ENCODE measurements around the gene PTPRU.

The PTPRU gene

DNA sequence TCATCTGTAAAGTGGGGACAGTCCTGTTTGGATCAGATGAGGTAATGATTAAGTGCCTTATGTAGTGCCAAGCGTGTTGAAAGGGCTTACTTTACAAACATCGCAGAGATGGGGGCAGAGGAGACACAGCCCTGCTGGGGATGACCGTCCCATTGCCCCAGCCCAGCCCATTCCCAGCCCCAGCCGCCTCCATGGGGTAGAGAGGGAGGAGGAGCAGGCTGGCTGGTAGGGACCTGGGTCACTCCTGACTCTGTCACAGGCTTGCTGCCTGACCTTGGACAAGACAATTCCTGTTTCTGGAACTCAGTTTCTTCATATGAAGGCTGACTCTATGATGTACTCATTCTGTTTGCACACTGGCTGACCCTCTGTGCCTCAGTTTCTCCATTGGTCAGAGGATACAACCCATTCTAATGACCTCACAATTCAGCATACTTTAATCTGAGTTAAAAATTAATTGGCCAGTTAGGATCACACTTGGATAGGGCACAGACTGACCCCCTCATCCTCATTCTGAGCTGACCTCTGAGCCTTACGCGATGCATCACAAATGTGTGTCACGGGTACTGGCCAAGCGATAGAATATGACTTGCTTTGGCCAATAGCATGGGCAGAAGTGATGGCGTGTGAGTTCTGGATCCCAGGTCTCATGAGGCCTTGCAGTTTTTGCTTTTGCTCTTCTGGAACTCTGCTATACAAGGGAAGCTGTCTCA is 91.1 kb downstream of the PTPRU start:
- no peak for TF ChIP-seq ZNF70 (CRISPR knock-in tag; IDR thresholded peaks at IDR 0.05)
- no peak for TF ChIP-seq ISL1 (CRISPR knock-in tag; IDR thresholded peaks at IDR 0.05)
- TF ChIP-seq, protein P1, sequence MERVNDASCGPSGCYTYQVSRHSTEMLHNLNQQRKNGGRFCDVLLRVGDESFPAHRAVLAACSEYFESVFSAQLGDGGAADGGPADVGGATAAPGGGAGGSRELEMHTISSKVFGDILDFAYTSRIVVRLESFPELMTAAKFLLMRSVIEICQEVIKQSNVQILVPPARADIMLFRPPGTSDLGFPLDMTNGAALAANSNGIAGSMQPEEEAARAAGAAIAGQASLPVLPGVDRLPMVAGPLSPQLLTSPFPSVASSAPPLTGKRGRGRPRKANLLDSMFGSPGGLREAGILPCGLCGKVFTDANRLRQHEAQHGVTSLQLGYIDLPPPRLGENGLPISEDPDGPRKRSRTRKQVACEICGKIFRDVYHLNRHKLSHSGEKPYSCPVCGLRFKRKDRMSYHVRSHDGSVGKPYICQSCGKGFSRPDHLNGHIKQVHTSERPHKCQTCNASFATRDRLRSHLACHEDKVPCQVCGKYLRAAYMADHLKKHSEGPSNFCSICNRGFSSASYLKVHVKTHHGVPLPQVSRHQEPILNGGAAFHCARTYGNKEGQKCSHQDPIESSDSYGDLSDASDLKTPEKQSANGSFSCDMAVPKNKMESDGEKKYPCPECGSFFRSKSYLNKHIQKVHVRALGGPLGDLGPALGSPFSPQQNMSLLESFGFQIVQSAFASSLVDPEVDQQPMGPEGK (CRISPR knock-in tag; IDR thresholded peaks at IDR 0.05; ENCODE audit: borderline replicate concordance): no peak
- TF ChIP-seq SNAI2 (CRISPR knock-in tag; IDR thresholded peaks at IDR 0.05): no peak
- no peak for TF ChIP-seq CSDC2 (CRISPR knock-in tag; IDR thresholded peaks at IDR 0.05)
- no peak for TF ChIP-seq OSR1 (CRISPR knock-in tag; IDR thresholded peaks at IDR 0.05)
- TF ChIP-seq, protein P2, sequence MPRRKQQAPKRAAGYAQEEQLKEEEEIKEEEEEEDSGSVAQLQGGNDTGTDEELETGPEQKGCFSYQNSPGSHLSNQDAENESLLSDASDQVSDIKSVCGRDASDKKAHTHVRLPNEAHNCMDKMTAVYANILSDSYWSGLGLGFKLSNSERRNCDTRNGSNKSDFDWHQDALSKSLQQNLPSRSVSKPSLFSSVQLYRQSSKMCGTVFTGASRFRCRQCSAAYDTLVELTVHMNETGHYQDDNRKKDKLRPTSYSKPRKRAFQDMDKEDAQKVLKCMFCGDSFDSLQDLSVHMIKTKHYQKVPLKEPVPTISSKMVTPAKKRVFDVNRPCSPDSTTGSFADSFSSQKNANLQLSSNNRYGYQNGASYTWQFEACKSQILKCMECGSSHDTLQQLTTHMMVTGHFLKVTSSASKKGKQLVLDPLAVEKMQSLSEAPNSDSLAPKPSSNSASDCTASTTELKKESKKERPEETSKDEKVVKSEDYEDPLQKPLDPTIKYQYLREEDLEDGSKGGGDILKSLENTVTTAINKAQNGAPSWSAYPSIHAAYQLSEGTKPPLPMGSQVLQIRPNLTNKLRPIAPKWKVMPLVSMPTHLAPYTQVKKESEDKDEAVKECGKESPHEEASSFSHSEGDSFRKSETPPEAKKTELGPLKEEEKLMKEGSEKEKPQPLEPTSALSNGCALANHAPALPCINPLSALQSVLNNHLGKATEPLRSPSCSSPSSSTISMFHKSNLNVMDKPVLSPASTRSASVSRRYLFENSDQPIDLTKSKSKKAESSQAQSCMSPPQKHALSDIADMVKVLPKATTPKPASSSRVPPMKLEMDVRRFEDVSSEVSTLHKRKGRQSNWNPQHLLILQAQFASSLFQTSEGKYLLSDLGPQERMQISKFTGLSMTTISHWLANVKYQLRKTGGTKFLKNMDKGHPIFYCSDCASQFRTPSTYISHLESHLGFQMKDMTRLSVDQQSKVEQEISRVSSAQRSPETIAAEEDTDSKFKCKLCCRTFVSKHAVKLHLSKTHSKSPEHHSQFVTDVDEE (CRISPR knock-in tag; IDR thresholded peaks at IDR 0.05): no peak
- no peak for TF ChIP-seq TOX (CRISPR knock-in tag; IDR thresholded peaks at IDR 0.05; ENCODE audit: borderline replicate concordance)
- TF ChIP-seq ZNF565 (CRISPR knock-in tag; conservative IDR thresholded peaks at IDR 0.05; ENCODE audit: low read depth): no peak
- TF ChIP-seq PPARA (CRISPR knock-in tag; IDR thresholded peaks at IDR 0.05; ENCODE audit: borderline replicate concordance): no peak
- TF ChIP-seq ZNF8 (CRISPR knock-in tag; IDR thresholded peaks at IDR 0.05): no peak
- TF ChIP-seq GLIS3 (CRISPR knock-in tag; IDR thresholded peaks at IDR 0.05): no peak
- TF ChIP-seq, protein P3, sequence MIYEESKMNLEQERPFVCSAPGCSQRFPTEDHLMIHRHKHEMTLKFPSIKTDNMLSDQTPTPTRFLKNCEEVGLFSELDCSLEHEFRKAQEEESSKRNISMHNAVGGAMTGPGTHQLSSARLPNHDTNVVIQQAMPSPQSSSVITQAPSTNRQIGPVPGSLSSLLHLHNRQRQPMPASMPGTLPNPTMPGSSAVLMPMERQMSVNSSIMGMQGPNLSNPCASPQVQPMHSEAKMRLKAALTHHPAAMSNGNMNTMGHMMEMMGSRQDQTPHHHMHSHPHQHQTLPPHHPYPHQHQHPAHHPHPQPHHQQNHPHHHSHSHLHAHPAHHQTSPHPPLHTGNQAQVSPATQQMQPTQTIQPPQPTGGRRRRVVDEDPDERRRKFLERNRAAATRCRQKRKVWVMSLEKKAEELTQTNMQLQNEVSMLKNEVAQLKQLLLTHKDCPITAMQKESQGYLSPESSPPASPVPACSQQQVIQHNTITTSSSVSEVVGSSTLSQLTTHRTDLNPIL (CRISPR knock-in tag; IDR thresholded peaks at IDR 0.05; ENCODE audit: low read depth): no peak
- no peak for TF ChIP-seq CSRNP3 (CRISPR knock-in tag; IDR thresholded peaks at IDR 0.05)
- TF ChIP-seq RARB (CRISPR knock-in tag; IDR thresholded peaks at IDR 0.05): no peak
- no peak for TF ChIP-seq ZFP30 (CRISPR knock-in tag; IDR thresholded peaks at IDR 0.05)
- TF ChIP-seq TCF4 (CRISPR knock-in tag; IDR thresholded peaks at IDR 0.05; ENCODE audit: borderline replicate concordance): no peak
- TF ChIP-seq, protein P4, sequence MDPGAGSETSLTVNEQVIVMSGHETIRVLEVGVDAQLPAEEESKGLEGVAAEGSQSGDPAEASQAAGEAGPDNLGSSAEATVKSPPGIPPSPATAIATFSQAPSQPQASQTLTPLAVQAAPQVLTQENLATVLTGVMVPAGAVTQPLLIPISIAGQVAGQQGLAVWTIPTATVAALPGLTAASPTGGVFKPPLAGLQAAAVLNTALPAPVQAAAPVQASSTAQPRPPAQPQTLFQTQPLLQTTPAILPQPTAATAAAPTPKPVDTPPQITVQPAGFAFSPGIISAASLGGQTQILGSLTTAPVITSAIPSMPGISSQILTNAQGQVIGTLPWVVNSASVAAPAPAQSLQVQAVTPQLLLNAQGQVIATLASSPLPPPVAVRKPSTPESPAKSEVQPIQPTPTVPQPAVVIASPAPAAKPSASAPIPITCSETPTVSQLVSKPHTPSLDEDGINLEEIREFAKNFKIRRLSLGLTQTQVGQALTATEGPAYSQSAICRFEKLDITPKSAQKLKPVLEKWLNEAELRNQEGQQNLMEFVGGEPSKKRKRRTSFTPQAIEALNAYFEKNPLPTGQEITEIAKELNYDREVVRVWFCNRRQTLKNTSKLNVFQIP (CRISPR knock-in tag; IDR thresholded peaks at IDR 0.05; ENCODE audit: borderline replicate concordance, low read depth): no peak
- no peak for ATAC-seq

DNA sequence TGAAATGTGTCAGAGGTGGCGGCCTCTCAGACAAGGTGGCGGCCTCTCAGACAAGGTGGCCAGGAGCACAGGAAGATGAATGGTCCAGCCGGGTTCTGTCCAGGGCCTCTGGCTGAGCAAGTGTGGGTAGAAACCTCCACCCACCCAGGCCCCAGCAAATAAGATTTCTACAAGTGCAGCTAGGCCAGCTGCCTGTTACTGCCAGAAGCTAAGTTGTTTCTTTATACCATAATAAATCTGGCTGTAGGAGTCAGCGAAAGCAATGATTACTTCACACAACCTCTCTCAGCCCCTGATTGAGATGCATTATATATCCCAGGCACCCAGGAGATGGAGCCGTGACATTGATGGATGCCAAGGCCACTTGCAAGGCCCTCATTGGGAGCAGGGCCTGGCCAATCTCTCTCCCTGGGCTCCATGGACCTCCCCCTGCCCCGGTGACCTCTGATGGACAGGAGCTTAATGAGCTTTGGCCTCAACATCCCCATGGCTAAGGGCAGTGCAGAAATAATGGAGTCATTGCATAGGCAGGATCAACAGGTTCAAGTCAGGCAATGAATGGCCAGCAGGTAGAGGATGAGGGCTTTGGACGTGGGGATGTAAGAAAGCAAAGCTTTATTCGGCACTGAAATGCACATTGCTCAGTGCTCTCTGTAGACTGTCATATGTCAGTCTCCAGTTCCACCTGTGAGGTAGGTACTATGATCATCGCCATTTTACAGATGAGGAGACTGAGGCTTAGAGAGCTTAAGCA is 92.9 kb downstream of the PTPRU start:
- ATAC-seq: no peak
- TF ChIP-seq GLIS3 (CRISPR knock-in tag; IDR thresholded peaks at IDR 0.05): no peak
- TF ChIP-seq, protein P3 (CRISPR knock-in tag; IDR thresholded peaks at IDR 0.05; ENCODE audit: low read depth): no peak
- no peak for TF ChIP-seq CSDC2 (CRISPR knock-in tag; IDR thresholded peaks at IDR 0.05)
- no peak for TF ChIP-seq SNAI2 (CRISPR knock-in tag; IDR thresholded peaks at IDR 0.05)
- TF ChIP-seq ZFP30 (CRISPR knock-in tag; IDR thresholded peaks at IDR 0.05): no peak
- no peak for TF ChIP-seq OSR1 (CRISPR knock-in tag; IDR thresholded peaks at IDR 0.05)
- TF ChIP-seq TCF4 (CRISPR knock-in tag; IDR thresholded peaks at IDR 0.05; ENCODE audit: borderline replicate concordance): no peak
- no peak for TF ChIP-seq TOX (CRISPR knock-in tag; IDR thresholded peaks at IDR 0.05; ENCODE audit: borderline replicate concordance)
- TF ChIP-seq ZC3H10 (CRISPR knock-in tag; IDR thresholded peaks at IDR 0.05): no peak
- no peak for TF ChIP-seq ESRRG (CRISPR knock-in tag; IDR thresholded peaks at IDR 0.05)
- TF ChIP-seq, protein P1 (CRISPR knock-in tag; IDR thresholded peaks at IDR 0.05; ENCODE audit: borderline replicate concordance): no peak
- no peak for TF ChIP-seq RARB (CRISPR knock-in tag; IDR thresholded peaks at IDR 0.05)
- TF ChIP-seq ZFP3 (CRISPR knock-in tag; IDR thresholded peaks at IDR 0.05): no peak
- TF ChIP-seq, protein P4 (CRISPR knock-in tag; IDR thresholded peaks at IDR 0.05; ENCODE audit: borderline replicate concordance, low read depth): no peak

Data from SK-N-SH treated with all-trans-retinoic acid at 6 μM for 48 hours (cell line).